ENCODE results near the gene CHMP4B. TPM values are rescaled to one million over a fixed set of nuclear protein-coding genes. Genes with fewer than 3 reads are reported as not detected.

Gene CHMP4B
- total RNA-seq, 6 experiments from 2014 or later, result 81.2 to 94.2 (median 86.1) TPM

- no peaks in the 10 kb centered on the region for H3K9me3 Mint-ChIP-seq
- no peak for TF ChIP-seq CTCF (IDR thresholded peaks at IDR 0.05)
- no peaks in the 10 kb centered on the region; the same call in 1 of the 2 replicates for H3K27me3 Mint-ChIP-seq (ENCODE audit: insufficient read depth)
- no peaks in the 10 kb centered on the region; the same call in 1 of the 2 replicates for H3K36me3 Mint-ChIP-seq (ENCODE audit: low read depth)
- H3K27ac Mint-ChIP-seq, result no peak overlapping the region
- no peaks in the 10 kb centered on the region for H3K4me1 Mint-ChIP-seq (ENCODE audit: low read depth)
- DNase-seq, result no peak
- no peak overlapping the region for H3K4me3 Mint-ChIP-seq
These were observed 37.6 kb upstream of the CHMP4B start for GRCh38 chr20:33773412-33774089.

GRCh38 chr20:33777816-33778215 lies 33.3 kb upstream of the CHMP4B start:
- no peaks in the 10 kb centered on the region for H3K9me3 Mint-ChIP-seq
- H3K4me3 Mint-ChIP-seq, result no peak overlapping the region
- no peak overlapping the region for H3K27ac Mint-ChIP-seq
- TF ChIP-seq CTCF (IDR thresholded peaks at IDR 0.05), result no peak
- H3K27me3 Mint-ChIP-seq (ENCODE audit: insufficient read depth), result no peaks in the 10 kb centered on the region; the same call in 1 of the 2 replicates
- H3K4me1 Mint-ChIP-seq (ENCODE audit: low read depth), result no peaks in the 10 kb centered on the region
- no peaks in the 10 kb centered on the region for H3K36me3 Mint-ChIP-seq (ENCODE audit: low read depth)
- DNase-seq, result no peak

- no peak for TF ChIP-seq CTCF (IDR thresholded peaks at IDR 0.05)
- H3K9me3 Mint-ChIP-seq, result no peaks in the 10 kb centered on the region
These were observed 30.0 kb upstream of the CHMP4B start for GRCh38 chr20:33781133-33781532.

GRCh38 chr20:33781945-33782344 lies 29.2 kb upstream of the CHMP4B start:
- Mint-ChIP-seq H3K36me3 (ENCODE audit: low read depth) (no peaks in the 10 kb centered on the region), H3K9me3 (no peaks in the 10 kb centered on the region), H3K27ac (no peak overlapping the region), H3K4me3 (no peak overlapping the region), H3K27me3 (ENCODE audit: insufficient read depth) (peaks cover 1% of the 10 kb centered on the region), H3K4me1 (ENCODE audit: low read depth) (no peaks in the 10 kb centered on the region)
- TF ChIP-seq CTCF (IDR thresholded peaks at IDR 0.05), result no peak
- DNase-seq, result no peak

More at GRCh38 chr20:33781133-33781532, 30.0 kb upstream of the CHMP4B start:
- Mint-ChIP-seq H3K4me3 (no peak overlapping the region), H3K36me3 (ENCODE audit: low read depth) (no peaks in the 10 kb centered on the region), H3K4me1 (ENCODE audit: low read depth) (no peaks in the 10 kb centered on the region), H3K27ac (no peak overlapping the region), H3K27me3 (ENCODE audit: insufficient read depth) (no peaks in the 10 kb centered on the region; the same call in none of the 2 replicates)
- no peak for DNase-seq

GRCh38 chr20:33783256-33783655 lies 27.9 kb upstream of the CHMP4B start:
- H3K9me3 Mint-ChIP-seq, result no peaks in the 10 kb centered on the region
- no peaks in the 10 kb centered on the region; the same call in 1 of the 2 replicates for H3K36me3 Mint-ChIP-seq (ENCODE audit: low read depth)
- no peak for DNase-seq
- TF ChIP-seq CTCF (IDR thresholded peaks at IDR 0.05), result no peak
- H3K4me3 Mint-ChIP-seq, result no peak overlapping the region
- H3K27me3 Mint-ChIP-seq (ENCODE audit: insufficient read depth), result peaks cover 2% of the 10 kb centered on the region
- H3K4me1 Mint-ChIP-seq (ENCODE audit: low read depth), result no peaks in the 10 kb centered on the region
- H3K27ac Mint-ChIP-seq, result no peak overlapping the region

All from HFFc6 (cell line).